GM21737 (cell line): Measurements from ENCODE around the gene CMTM1.

Source experiments
- ATAC-seq: cut with Tn5 transposase; IDR thresholded peaks from one replicate; pipeline ENCODE4 v1.9.1; 2021; ENCODE audit warnings: mild to moderate bottlenecking, moderate library complexity; ENCODE audit not compliant: unreplicated experiment

The CMTM1 gene

GRCh38 chr16:66566051-66566901, at the start of gene CMTM1:
Gene CMTM1 (plus strand): TSS chr16:66566439. CDS start chr16:66566514, 75 bp downstream.
- no peak for ATAC-seq

- no peak for ATAC-seq
These were observed 49.8 kb upstream of the CMTM1 start for GRCh38 chr16:66516509-66516807.

DNA sequence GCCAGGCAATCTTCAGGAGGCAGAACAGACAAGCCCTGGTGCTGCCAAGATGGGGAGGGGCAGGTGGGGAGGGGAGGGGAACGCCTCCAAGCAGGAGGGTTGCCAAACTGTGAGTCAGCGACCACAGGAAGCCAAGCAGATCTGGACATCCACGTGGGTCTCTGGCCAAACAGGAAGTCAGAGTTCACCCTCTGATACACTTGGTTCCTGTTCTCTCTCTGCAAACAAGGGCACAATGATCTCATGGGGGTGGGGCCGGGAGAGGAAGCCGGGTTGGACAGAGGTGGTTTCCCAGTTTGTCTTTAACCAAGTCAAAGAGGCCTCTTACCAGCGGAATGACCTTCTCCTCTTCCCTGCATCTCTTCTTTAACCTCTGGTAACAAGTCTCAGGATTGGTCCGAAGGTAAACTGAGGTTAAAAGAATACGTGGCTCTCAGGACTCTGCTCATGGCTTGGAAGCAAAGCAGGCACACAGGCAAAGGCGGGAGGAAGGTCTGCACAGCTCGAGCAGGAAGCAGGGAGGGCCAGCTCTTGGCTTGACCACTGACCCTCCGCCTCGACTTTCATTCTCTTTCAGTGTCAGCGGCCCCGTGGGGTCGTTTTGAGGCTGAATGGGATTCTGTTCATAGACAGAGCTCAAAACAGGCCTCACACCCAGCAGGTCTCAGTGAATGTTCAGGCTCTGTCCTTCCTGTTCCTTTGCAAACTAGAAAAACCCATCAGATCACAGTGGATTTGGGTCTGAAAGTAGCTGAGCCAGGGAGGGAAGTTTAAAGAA, 49.2 kb upstream of the CMTM1 start:
- peak; percentile 98 for ATAC-seq

- ATAC-seq = no peak
These were observed 48.5 kb upstream of the CMTM1 start for GRCh38 chr16:66517586-66518263.

GRCh38 chr16:66519482-66520373, 46.5 kb upstream of the CMTM1 start:
- ATAC-seq = no peak

GRCh38 chr16:66520406-66521170, 45.7 kb upstream of the CMTM1 start:
- no peak for ATAC-seq

- no peak for ATAC-seq
These were observed 45.0 kb upstream of the CMTM1 start for GRCh38 chr16:66521252-66521713.

- ATAC-seq = peak; percentile 42
These were observed 44.1 kb upstream of the CMTM1 start for GRCh38 chr16:66521951-66522771.

GRCh38 chr16:66522816-66523590, 43.2 kb upstream of the CMTM1 start:
- no peak for ATAC-seq

DNA sequence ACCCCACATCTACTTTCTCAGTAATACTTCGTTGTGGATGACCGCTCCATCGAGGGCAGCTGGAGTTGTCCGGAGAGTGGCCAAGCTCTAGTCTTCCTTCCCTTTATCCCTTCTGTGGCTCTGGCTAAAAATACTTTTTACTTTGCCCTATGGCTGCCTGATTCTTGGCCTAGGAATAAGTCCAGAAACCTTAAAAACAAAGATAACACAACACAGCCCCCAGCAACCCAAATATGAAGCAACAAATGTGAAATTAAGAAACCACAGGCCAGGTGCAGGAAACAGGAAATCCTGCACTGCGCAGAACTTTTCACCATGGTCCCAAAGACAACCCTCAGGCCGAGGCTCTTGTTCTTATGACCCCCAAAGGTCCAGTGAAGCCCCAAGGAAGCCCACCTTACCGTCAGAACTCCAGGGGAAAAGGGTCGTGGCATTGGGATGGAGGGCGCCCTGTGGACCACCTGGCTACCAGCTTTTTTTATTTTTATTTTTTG, 42.3 kb upstream of the CMTM1 start:
- peak; percentile 43 for ATAC-seq

GRCh38 chr16:66524601-66525164, 41.6 kb upstream of the CMTM1 start:
- peak; percentile 61 for ATAC-seq

GRCh38 chr16:66525396-66526180, 40.7 kb upstream of the CMTM1 start:
- no peak for ATAC-seq

DNA sequence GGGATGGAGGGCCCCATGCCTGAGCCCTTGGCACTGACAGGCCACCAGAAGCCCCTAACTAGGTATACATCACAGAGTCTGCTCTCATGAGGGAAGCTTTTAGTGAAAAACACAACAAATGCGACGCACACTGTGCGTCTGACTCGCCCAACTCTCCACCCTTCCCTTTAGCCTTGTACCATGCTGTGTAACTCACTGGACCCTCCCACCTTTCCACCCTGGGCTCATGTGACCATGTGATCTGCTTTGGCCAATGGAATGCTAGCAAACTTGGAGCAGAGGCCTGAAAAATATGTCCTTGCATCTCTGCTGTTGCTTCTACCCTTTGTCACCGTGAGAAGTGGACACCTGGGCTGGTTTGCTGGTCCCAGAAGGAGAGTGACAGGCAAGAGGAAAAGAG, 37.9 kb upstream of the CMTM1 start:
- no peak for ATAC-seq

DNA sequence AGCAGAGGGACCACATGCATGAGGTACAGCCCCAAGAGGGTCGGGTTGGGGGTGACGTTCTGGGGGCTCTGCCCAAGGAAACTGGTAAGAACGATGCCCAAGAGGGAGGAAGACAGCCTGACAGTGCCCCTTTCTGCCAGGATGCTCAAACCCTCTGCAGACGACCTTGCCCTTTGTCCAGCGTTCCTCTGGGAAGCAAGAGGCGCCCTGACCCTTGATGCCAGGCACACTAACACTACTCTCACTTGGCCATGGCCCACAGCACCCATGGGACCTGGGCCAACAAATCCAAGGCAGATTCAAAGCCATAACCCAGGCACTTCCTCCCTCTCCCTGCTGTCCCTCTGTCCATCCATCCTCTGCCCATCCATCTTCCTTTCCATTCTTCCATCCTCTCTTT, 36.8 kb upstream of the CMTM1 start:
- no peak for ATAC-seq

DNA sequence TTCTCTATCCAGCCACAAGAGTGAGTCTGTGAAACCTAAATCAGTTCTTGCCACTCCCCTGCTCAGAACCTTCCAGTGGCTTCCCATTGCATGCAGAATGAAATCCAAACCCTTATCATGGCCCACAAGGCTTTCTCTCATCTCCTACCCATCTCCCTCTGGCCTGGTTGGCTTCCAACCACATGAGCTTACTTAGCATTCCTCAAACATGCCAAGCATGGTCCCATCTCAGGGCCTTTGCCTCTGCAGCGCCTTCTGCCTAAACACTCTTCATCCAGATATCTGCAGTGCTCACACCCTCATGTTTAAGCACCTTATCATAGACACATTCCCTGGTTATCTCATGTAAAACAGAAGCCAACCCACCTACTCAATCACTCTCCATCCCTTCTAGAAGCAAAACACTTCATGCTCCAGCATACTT, 31.9 kb upstream of the CMTM1 start:
- ATAC-seq = no peak

GRCh38 chr16:66536525-66536924, 29.7 kb upstream of the CMTM1 start:
- no peak for ATAC-seq

DNA sequence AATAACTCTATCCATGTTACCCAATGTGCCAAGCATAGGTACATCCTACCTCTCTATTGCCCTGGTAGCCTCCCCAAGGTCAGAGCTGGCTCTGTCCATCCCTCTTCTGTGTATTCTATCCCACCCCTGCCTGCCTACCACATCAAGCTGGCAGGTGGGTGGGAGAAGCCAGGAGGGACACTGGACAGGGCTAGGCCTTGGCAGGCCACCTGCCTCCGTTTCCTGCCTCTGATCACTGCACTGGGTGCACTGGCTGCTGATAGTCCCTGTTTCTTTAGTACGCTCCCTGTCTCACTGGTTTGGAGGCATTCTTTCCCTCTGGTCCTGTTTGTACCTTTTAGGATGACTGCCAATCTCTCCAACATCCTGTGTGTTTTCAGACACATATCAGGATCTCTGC, 29.0 kb upstream of the CMTM1 start:
- no peak for ATAC-seq
